GM12864 (cell line): ENCODE data around the gene PTPRG.

Experiments used
- DNase-seq: peaks from one replicate; pipeline ENCODE4 v3.0.0-alpha.2; 2011; ENCODE audit warnings: low read depth
- H3K4me3 ChIP-seq: 2 replicates; pipeline ENCODE4 v1.5.1; 2011; ENCODE audit warnings: mild to moderate bottlenecking, low read depth, low read length, control low read depth
- TF ChIP-seq, protein P1 (sequence below): IDR thresholded peaks from 2 replicates; pipeline ENCODE4 v1.5.1; 2011; ENCODE audit warnings: low read depth, mild to moderate bottlenecking, moderate library complexity, low read length, control low read depth, inconsistent platforms; ENCODE audit errors: missing control alignments

PTPRG gene

DNA sequence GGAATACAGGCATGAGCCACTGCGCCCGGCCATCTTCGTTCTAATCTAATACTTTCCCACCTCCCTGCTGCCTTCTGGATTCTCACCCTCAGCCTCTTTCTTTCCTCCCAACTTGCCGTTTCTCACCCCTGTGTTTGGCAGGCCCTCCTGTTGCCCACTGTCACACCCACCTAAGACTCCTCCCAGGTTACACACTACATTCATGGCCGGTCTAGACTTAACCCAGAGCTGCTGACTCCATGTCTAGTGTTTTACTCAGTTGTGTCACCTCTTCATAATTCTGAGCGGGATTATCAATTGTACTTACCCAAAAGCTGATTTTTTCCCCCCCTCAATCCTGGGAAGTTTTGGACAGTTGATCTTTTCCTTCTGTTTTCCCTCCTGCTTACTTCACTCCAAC is 588.2 kb downstream of the PTPRG start:
- TF ChIP-seq, protein P1, sequence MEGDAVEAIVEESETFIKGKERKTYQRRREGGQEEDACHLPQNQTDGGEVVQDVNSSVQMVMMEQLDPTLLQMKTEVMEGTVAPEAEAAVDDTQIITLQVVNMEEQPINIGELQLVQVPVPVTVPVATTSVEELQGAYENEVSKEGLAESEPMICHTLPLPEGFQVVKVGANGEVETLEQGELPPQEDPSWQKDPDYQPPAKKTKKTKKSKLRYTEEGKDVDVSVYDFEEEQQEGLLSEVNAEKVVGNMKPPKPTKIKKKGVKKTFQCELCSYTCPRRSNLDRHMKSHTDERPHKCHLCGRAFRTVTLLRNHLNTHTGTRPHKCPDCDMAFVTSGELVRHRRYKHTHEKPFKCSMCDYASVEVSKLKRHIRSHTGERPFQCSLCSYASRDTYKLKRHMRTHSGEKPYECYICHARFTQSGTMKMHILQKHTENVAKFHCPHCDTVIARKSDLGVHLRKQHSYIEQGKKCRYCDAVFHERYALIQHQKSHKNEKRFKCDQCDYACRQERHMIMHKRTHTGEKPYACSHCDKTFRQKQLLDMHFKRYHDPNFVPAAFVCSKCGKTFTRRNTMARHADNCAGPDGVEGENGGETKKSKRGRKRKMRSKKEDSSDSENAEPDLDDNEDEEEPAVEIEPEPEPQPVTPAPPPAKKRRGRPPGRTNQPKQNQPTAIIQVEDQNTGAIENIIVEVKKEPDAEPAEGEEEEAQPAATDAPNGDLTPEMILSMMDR: no peak
- no peak for DNase-seq
- H3K4me3 ChIP-seq: no peak overlapping the region

DNA sequence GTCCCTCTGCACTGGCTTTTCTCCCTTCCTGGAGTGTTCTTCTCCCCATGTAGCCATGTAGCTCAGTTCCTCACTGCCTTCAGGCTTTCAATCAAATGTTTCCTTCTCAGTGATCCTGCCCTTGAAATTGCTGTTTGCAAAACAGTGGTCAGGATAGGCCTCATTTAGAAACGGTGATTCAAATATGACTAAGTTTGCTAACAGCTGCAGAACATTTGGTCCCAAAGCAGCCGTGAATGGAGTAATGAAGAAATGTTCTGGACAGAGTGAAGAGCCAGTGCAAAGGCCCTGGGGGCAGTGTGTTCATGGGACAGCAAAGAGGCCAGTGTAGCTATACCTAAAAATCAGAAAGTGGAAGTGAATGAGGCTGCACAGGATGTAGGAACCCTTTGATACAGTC is 588.6 kb downstream of the PTPRG start:
- no peak for DNase-seq
- TF ChIP-seq, protein P1: no peak
- no peak overlapping the region for H3K4me3 ChIP-seq

DNA sequence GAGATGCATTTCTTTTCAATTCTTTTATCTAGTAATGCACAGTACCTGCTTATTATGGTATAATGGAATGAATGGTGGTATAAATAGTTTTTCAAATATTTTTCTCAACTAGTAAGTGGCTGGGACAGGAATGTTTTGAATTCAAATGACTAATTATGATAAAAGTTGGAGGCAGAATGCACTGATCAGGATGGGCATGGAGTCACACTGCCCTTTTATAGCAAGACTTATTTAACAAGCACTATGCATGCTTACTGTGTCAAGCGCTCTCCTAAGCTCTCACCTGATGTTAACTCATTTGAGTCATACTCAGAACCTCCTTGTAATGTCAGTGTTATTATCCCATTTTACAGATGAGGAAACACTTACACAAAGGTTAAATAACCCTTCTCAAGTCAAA is 590.2 kb downstream of the PTPRG start:
- TF ChIP-seq, protein P1: no peak
- no peak overlapping the region for H3K4me3 ChIP-seq
- no peak for DNase-seq

DNA sequence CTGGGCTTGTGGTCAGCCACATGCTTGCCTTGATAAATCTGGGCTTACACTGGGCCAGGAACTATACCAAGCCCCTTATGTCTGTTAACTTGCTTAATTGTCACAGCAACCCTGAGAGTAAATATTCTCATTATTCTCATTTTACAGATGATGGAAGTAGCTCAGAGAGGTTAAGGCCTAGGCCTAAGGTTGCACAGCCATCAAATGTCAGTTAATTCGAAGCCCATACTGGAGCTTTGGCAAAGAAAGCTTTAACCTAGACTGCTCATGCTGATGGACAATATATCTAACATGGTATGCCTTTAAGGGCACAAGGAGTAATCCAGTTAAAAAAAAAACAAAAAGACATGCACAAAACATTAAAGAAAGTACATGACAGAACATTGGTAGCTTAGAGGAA is 591.9 kb downstream of the PTPRG start:
- no peak overlapping the region for H3K4me3 ChIP-seq
- no peak for DNase-seq
- TF ChIP-seq, protein P1: no peak

DNA sequence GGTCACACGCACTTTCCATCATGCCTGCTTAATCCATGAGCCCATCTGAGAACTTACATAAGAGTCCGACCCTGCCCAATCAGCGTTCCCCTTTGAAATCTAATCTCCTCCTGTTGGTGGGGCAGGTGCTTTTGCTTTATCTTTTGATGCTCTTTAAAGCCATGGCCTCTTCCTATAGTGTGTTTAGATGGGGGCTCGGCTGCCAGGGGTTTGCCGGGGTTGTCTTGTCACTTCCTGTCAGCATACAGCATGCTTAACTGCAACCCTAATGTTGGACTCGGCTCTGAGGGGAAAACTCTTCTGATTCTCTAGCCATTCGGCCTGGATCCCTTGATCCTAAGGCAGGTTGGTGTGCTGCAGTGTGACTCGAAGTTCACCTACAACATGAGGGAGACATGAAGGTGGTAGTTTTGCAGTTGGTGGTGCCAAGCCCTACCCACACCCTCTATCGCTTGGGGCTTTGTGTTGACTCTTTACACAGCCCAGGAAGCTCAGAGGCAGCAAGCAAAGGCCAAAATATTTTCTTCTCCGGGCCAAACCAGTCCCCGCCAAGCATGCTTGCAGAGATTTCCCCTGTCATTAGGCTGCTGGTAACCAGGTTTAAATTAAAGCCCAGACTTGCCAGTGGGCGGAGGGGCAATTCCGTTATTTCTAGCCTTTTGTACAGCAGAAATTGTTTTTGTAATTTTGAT is 593.2 kb downstream of the PTPRG start:
- TF ChIP-seq, protein P1: no peak
- no peak for DNase-seq
- H3K4me3 ChIP-seq: no peak overlapping the region

DNA sequence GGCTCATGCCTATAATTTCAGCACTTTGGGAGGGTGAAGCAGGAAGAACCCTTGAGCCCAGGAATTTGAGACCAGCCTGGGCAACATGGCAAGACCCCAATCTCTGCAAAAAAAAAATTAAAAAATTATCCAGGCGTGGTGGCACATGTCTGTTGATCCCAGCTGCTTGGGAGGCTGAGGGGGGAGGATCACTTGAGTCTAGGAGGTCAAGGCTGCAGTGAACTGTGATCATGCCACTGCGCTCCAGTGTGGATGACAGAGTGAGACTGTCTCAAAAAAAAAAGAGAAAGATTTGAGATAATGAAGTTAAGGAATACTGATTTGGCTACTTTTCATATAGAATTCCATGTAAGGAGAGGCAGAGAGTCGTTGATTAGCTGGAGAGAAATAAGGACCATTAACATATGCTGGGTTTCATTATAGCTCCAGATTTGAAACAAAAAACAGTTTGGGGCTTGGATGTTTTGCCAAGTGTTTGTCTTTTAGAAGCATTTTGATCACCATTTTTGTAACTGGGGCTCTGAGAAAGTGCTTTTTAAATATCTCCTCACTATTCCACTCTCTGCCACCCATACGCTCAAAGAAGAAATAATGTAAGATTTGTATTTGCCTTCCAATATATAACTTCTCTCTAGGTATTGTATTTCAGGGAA is 597.8 kb downstream of the PTPRG start:
- no peak for DNase-seq
- TF ChIP-seq, protein P1: no peak
- no peak overlapping the region for H3K4me3 ChIP-seq

DNA sequence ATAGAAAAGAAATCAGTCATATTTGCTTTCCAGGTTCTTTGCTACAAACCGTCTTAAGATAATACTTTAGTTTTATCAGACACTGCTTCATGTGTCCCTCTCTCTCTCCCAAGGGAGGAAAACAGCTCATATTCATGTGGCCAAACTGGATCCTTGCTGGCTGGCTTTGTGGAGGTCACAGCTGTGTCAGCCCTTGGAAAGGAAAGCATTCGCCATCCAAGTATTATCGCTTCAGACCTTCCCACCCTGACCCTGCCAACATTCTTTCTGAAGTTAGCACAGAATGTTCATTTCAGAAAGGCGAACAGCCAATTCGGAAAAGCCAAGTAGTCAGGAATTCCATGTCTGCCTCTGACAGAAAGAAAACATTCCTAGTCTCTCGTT is 598.3 kb downstream of the PTPRG start:
- TF ChIP-seq, protein P1: no peak
- H3K4me3 ChIP-seq: no peak overlapping the region
- no peak for DNase-seq
